Measurements from ENCODE around the gene SFT2D2.

Gene SFT2D2

DNA sequence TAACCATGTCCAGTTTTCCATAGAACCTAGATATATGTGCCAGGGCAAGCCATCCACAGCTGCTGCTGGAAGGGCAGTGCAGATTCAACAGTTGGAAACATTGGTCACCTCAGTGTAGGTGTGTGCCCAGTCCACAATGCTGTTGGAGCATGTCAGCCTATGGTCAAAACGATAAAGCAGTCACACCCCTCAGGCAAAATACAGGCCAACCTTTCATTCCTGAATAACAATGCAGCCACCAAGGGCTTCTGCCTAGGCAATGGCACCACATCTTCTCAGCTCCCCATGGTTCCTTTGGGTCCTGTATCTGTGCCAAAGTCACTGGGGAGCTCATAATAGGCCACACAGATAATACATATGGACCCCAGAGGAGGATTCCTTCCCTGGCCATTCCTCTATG, 39.8 kb downstream of the SFT2D2 start:
- DNase-seq, result no peak

DNA sequence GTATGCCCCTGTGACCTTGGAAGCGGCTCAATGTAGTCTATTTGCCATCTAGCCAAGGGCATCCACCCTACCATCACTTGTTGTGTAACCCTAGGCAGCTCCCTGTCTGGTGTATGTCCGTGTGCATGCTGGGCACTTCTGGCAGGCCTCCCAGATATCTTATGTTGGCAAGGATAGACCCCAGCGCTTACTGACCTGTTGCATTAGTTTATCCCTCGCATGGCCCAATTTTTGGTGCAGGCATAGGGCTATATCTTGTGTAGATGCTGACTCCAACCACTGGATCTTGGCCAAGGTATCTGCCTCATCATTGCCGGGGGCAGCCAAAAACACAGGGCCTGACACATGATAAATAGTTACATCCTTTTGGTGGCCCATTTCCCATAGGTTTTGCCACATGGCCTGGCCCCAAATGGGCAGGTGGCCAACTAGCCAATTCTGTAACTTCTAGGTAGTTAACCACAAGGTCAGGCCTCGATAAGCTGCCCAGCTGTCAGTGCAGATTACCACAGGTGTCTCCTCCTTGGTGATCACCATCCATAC, 40.9 kb downstream of the SFT2D2 start:
- no peak for DNase-seq

- no peak for DNase-seq
Observed at GRCh38 chr1:168271636-168272035, 45.8 kb downstream of the SFT2D2 start.

- DNase-seq, result no peak
Observed at GRCh38 chr1:168273575-168273974, 47.8 kb downstream of the SFT2D2 start.

GRCh38 chr1:168279253-168279652, 53.4 kb downstream of the SFT2D2 start:
- no peak for DNase-seq

DNA sequence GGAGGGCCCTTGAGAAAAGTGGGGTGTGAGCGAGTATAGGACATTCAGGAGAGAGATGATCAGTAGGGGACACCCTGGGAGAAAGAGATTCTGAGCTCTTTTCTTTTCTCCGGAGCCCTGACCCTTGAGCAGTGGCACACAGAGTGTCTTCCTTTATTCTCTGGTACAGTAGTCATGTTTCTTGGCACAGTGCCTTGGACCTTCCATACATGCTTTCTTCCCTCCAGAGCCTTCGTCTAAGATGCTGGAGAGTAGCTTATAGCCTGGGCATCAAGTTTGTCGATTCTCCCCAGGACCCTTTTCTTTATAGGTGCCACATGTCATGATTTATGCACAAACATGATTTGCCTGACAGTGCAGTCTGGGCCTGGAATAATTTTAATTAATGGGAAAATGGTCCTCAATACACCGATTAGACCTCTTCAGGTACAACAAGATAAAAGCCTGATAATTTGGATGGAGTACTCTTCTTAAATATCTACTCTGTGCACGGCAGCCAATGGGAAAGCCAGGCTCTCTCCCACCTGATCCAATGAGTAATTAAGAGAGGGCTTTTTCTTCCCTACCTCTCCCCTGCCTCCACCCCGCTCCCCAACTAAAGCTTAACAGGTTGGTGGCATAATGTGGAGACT, 54.6 kb downstream of the SFT2D2 start, which contains the start of gene TBX19:
Gene TBX19, plus strand, starts transcription at position 582 of the 632 bp plus-strand sequence. CDS start 214 bp downstream, outside the sequence.
- DNase-seq, result no peak

DNA sequence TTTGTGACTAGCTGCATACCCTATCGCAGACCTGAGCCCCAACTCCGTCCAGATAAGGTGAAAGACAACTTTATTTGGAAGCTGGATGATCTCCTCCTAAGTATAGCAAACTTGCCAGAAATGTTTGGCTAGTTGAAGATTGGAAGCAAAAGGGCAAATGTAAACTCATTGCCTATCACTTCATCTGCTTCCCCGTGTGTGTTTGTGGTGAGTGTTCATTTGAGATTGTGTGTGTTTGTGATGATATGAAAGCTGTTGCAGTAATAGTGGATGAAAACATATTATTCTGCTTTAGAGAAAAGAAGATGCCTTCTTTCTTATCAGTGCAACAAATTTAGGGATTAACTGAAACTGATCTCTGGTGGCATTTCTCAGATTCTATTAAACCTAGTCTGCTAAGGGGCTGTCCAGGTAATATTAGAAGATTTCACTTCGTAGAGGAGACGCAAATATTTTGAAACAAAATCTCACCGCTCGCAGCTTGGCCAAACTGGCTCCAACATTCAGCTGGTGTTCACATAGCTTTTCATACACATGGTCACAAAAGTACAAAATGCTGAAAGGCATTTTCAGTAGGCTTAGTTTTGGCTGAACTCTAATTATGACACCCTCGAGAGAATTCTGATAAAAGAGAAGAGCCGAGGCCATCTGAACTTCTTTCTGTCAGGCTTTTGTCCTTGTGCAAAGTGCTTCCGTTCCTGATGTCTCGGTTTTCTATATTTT, 56.0 kb downstream of the SFT2D2 start:
- no peak for DNase-seq

DNA sequence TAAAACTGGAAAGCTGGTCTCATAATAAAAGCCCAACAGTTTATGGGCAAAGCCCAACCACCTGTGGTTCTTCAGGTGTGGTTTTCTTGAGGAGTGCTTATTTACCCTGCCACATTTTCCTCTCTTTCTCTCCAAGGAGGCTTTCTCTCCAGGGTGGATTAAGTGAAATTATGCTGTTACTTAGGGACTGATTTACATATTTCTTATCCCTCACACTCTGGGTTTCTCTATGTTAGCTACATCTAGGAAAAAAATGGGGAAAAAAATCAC, 59.7 kb downstream of the SFT2D2 start:
- no peak for DNase-seq

- DNase-seq, result no peak
Observed at GRCh38 chr1:168285971-168286927, 60.4 kb downstream of the SFT2D2 start.

- no peak for DNase-seq
Observed at GRCh38 chr1:168287237-168287664, 61.4 kb downstream of the SFT2D2 start.

- DNase-seq, result no peak
Observed at GRCh38 chr1:168288311-168289052, 62.7 kb downstream of the SFT2D2 start.

DNA sequence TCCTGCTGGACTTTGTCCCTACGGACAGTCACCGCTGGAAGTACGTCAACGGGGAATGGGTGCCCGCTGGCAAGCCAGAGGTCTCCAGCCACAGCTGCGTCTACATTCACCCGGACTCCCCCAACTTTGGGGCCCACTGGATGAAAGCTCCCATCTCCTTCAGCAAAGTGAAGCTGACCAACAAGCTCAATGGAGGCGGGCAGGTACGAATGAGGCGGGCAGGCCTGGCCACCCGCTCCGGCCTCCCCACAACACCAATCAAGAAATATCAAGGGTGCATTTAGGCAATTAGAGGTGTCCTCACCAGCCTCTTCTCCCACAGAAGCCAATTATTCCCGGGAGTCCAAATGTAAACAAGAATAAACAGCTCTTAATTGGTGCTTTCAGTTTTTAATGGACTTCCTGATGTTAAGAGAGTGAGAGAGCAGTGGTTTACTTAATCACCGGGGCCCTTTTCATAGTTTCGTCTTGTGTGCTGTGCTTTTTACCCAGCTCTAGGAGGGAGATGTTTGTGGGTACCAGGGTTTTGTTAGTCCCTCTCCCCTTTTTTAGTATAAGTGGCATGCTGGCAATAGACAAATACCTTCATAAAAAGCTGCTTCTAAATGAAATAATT, 65.5 kb downstream of the SFT2D2 start:
- DNase-seq, result no peak

GRCh38 chr1:168293356-168293755, 67.6 kb downstream of the SFT2D2 start:
- DNase-seq, result no peak

GRCh38 chr1:168295411-168296114, 69.8 kb downstream of the SFT2D2 start:
- DNase-seq, result no peak

- DNase-seq, result no peak
Observed at GRCh38 chr1:168297019-168297730, 71.4 kb downstream of the SFT2D2 start.

DNA sequence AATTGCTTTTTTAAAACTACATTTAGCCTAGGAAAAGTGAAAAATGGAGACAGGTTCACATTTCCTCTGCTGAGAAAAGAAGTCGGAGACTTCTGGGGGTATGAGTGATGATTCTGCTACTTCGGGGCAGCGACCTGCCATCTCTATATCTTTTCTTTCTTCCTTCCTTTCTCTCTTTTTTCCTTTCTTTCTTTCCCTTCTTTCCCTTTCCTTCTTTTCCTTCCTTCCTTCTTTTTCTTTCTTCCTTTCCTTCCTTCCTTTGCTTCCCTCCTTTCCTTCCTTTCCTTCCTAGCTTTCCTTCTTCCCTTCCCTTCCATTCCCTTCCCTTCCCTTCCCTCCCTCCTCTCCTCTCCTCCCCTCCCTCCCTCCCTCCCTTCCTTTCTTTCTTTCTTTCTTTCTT, 72.6 kb downstream of the SFT2D2 start:
- no peak for DNase-seq

GRCh38 chr1:168300626-168301025, 74.8 kb downstream of the SFT2D2 start:
- no peak for DNase-seq

GRCh38 chr1:168301664-168302320, 76.0 kb downstream of the SFT2D2 start:
- no peak for DNase-seq
